NCI-H1417 (cell line): Measurements from ENCODE around the gene LKAAEAR1.
"Not testable (repeated sequence)": the region's sequence is repeated elsewhere in the genome, so short reads cannot be mapped to it uniquely, and the experiment has no call there.

Experiments used
- DNase-seq, 3 experiments: peaks; one replicate each; lab custom pipeline; 2025; lab: John Stamatoyannopoulos, UW

Gene LKAAEAR1, protein sequence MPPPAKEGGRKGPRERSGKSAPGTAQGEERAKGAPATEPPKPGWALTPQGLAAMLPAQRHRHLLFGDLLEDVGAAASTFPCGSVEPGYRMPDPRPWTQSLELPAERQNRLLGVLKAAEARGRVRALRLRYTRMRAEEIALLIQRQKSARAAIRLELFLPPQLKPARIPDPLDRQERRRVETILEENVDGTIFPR

DNA sequence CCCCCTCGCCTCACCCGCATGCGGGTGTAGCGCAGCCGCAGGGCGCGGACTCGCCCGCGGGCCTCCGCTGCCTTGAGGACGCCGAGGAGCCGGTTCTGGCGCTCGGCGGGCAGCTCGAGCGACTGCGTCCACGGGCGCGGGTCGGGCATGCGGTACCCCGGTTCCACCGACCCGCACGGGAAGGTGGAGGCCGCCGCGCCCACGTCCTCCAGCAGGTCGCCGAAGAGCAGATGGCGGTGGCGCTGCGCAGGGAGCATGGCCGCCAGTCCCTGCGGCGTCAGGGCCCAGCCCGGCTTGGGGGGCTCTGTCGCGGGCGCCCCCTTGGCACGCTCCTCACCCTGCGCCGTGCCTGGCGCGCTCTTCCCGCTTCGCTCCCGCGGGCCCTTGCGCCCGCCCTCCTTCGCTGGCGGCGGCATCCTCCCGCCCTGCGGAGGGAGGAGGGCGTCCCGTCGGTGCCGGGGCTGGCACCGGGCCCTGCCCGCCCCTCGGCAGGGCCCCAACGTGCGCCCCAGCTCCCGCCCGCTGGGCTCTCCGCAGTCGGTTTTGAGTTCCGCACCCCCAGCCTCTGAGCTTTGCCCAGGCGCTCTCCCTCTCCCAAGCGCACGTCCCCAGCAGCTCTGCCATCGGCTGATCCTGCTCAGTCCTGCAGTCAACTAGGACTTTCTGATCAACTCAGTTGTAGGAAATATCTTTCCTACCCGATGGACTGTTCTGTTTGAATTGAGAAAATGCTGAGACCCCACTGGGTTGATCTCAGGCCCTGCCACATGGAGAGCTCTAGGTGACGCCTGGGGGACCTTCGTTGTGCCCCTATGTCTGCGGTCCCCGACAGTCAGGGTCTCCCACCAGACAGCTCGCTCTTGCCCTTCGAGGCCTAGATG lies at the start of gene LKAAEAR1:
Gene LKAAEAR1, minus strand, starts transcription at position 595 of the 881 bp plus-strand sequence. Its CDS starts 179 bp downstream, at position 416.
- DNase-seq, result peak in 2 of 3 experiments; percentile 69 to 72

DNA sequence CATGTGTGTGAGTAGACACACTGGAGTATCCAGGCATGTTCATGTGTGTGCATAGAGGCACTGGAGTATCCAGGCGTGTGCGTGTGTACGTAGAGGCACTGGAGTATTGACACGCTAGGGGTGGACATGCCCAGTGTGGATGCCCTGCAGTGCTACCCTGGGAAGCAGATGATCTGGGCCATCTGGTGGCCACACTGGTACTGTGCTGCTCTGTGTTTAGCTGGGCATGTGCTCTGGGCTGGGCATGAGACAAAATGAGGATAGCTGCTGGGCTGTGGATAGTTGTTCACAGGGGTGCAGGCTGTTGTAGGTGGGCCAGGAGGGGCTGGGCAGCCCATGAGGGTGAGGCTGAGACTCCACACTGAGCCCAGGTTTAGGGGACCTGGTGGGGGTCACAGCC lies 47.2 kb upstream of the LKAAEAR1 start:
- DNase-seq, result peak in 2 of 3 experiments; percentile 61 to 74

DNA sequence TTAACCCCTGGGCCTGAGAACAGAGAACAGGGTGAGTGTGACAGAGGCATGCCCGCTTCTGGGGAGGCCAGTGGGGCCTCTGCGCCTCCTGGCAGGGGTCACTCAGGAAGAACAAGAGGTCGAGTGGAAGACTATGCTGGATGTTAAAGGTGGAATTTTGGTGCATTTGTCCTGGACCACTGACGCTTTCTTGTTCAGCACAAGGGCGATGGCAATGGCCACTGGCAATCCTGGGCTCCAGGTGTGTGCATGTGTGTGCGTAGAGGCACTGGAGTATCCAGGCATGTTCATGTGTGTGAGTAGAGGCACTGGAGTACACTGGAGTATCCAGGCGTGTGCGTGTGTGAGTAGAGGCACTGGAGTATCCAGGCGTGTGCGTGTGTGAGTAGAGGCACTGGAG lies 46.7 kb upstream of the LKAAEAR1 start:
- DNase-seq, result no peak

DNA sequence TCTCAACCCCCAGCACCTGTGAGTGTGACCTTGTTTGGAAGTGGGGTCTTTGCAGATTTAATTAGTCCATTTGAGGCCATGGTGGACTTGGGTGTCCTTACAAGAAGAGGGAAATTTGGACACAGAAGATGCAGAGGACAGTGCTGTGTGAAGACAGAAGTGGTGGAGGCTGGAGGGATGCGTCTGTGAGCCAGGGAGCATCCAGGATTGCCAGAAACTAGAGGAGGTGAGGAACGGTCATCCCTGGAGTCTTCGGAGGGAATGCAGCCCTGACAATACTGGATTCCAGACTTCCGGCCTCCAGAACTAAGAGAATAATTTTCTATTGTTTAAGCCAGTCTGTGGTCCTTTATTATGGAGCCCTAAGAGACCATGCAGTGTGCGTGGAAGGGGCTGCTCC lies 46.1 kb upstream of the LKAAEAR1 start:
- DNase-seq, result no peak

DNA sequence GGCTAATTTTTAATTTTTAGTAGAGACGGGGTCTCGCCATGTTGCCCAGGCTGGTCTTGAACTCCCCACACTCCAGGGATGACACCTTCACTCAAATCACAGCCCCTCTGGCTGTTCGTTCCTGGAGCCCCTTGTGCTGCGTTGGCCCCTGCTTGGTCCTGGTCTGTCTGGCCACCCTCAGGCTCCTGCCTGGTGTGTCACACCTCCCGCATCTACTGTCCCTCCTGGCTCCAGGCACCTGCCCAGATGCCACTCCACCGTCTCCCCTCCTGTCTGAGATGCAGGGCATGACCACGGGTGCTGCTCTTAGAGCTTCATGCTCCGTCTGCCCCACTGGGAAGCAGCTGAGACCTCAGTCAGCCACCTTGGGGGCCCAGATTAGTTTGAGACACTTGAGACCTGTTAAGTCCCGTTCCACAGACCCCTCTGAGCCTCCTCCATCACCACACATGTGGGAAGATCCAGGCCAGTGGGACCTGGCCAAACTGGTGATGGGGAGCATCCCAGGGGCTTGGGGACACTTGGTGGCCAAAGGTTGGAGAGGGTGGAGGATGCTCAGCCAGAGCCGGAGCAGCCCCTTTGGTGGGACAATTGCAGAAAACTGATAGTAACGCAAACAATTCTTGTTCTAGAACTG lies 45.1 kb upstream of the LKAAEAR1 start:
- DNase-seq, result no peak

DNA sequence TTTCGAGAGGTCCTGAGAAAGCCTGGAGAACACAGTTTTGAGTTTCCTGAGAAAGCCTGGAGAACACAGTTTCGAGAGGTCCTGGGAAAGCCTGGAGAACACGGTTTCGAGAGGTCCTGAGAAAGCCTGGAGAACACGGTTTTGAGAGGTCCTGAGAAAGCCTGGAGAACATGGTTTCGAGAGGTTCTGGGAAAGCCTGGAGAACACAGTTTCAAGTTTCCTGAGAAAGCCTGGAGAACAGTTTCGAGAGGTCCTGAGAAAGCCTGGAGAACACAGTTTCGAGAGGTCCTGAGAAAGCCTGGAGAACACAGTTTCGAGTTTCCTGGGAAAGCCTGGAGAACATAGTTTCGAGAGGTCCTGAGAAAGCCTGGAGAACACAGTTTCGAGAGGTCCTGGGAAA lies 39.3 kb upstream of the LKAAEAR1 start:
- DNase-seq, result not testable (repeated sequence)

DNA sequence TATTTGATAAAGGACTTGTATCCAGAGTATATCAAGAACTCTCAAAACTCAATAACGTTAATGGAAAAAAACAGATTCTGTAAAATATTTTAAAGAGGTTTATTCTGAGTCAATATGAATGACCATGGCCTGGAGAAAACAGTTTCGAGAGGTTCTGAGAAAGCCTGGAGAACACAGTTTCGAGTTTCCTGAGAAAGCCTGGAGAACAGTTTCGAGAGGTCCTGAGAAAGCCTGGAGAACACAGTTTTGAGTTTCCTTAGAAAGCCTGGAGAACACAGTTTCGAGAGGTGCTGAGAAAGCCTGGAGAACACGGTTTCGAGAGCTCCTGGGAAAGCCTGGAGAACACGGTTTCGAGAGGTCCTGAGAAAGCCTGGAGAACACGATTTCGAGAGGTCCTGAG lies 38.7 kb upstream of the LKAAEAR1 start:
- DNase-seq, result not testable (repeated sequence)

DNA sequence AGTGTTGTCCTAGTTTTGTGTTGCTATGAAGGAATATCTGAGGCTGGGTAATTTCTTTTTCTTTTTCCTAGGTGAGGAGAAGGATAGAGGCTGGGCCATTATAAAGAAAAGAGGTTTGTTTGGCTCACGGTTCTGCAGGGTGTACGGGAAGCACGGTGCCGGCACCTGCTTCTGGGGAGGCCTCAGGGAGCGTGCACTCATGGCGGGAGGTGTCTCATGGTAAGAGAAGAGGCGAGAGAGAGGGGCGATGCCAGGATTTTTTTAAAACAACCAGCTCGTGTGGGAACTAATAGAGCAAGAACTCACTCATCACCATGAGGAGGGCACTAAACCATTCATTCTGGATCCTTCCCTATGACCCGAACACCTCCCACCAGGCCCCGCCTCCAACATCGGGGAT lies 37.4 kb upstream of the LKAAEAR1 start:
- DNase-seq, result no peak

DNA sequence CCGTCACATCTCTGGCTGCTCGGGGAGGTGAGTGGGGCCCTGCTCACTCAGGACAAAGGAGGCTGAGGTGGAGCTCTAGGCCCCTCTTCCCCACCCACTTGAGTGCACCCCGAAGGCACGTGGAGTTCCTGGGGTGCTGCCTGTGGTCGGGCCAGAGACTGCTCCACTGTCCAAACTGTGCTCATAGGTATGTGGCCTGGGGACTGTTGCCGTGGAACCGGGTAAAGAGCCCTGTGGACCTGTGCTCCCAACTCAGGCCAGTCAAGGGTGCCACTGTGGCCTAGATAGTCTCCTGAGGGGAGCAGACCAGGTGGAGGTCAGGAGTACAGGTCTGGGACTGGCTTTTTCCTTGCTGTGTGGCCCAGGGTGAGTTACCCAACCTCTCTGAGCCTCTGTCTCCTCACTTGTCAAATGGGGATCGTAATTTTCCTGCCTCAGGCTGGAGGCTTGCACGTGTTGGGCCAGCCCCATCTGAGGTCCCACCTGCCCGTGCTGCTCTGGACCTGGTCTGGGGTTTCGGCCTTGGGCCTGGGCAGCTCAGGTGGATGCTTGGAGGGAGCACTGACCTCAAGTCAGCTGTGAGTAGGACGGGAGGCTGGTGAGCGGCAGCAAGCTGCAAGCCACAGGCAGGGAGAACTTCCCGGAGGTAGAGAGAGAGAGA lies 35.6 kb upstream of the LKAAEAR1 start:
- no peak for DNase-seq

DNA sequence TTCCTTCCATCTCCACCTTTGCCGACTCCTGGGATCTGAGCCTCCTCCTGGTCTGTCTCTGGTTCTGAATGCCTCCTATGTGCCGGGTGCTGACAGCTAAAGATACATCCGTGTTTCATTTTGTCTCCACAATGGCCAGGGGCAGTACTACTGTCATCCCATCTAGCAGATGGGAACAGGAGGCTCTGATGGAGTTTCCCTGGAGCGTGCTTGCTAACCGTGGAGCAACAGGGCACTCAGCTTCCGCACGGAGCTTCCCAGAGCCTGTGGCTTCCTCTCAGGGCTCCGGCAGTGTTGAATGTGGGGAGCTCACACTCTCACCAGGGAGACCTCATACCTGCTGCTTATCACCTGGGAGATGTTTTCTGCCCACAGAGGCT lies 35.1 kb upstream of the LKAAEAR1 start:
- no peak for DNase-seq

DNA sequence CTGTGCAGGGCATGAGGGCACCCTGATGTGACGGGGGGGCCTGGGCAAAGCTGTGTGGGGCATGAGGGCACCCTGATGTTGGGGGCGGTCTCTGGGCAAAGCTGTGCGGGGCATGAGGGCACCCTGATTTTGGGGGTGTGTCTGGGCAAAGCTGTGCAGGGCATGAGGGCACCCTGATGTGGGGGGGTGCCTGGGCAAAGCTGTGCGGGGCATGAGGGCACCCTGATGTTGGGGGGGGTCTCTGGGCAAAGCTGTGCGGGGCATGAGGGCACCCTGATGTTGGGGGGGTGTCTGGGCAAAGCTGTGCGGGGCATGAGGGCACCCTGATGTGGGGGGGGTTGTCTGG lies 33.2 kb upstream of the LKAAEAR1 start:
- DNase-seq, result not testable (repeated sequence)

DNA sequence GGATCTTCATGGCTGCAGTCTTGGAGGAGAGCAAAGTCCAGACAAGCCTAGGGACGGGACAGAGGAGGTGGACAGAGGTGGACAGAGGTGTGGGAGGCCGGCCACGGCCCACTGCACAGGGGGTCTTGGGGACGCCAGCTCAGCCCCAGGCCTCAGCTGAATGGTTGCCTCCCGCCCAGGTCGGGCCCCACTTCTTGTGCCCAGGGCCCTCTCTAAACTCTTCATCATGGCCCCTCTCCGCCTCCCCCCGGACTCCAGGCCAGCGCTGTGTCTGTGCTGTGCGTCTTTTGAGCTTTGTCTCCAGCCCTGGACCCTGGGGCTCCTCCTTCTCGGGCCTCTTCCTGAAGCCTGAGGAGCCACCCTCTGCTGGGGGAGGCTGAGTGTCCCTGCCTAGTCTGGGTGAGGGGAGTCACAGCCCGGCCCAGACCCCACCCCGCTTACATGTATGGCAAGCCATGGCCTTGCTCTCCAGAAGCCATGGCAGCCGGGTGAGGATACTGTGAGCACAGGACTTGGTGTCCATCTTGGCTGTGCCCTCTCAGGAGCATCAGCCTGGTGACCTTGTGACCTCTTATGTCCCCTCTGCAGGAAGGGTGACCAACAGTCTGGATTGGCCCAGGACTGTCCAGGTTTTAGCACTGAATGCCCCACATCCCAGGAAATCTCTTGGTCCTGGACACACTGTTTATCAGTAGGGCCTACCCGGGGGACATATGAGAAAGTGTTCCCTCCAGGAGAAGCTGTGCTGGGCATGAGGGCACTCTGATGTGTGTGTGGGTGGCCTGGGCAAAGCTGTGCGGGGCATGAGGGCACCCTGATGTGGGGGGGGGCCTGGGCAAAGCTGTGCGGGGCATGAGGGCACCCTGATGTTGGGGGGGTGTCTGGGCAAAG lies 32.6 kb upstream of the LKAAEAR1 start:
- DNase-seq, result no peak

DNA sequence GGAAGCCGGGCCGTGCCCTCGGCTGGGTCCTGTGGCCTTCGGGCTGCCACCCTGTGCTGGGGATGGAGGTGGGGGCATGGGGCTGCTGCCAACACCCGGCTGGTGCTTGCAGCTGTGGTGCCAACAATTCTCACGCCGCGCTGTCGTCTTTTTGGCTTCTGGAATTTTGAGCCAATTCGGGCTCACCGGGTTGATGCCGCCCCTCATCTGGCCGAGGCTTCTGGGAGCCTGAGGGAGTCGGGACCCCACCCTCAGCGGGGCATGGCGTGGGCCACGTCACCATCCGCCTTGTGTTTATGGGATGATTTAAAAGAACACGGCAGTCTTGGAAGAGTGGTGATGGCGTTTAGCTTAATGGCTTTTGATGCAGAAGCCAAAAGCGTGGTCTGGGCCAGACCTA lies 31.8 kb upstream of the LKAAEAR1 start:
- DNase-seq, result no peak

DNA sequence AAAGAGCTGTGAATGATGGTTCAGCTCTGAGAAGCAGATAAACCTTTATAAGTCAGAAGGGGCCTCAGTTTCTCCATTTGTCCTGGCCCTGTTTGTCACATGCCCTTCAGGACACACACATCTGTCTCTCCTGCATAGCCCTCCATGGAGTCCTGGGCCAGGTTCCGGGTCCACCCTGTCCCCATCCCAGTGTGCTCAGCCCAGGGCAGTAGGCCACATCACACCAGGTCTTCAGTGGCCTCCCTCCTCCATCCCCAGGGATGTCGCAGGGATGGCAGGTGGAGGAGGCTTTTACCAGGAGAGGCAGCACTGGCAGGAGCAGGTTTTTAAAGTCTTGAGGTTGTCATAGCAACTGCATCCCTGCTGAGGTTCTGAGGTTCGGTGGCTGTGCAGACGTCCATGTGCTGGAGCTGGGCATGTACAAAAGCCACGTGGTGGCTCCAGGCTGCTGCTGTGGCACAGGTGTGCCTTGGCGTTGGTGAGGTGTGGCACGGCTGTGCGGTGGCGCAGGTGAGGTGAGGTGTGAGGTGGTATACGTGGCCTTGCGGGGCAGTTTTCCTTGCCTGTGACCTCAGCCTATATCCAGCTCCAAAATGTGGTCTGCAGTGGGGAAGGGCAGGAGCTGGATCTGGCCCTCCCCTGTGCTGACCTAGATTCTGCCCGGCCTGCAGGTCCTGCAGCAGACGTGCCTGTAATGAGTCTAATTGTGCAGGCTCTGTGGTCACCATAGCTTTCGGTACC lies 31.1 kb upstream of the LKAAEAR1 start:
- DNase-seq, result peak; percentile 70 to 91 (median 82)

DNA sequence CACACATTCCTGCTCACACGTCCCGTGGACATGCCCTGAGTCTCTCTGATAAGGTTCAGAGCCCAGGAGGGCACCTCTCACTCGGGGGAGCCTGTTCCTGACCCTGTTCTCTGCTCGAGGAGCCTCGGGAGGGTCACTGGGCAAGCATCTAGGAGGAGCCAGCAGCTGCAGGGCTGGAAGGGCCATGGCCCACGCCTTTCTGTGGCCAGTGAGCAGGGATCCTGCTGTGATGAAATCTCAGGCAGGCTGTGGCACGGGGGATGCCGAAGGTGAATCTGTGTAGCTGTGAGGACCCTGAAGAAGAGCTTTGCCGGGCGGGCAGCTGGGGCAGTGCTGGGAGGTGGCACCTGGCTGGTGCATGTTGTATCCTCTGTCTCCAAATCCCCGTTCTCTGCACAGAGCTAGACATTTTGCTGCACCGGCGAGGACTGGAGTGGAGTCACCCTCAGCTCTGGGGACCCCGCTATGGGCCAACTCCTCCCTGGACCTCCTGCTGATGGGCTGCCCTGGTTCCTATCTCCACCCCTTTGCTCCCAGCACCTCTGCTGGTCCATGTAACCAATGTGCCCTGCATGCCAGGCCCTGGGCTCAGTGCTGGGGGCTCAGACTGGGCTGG lies 30.3 kb upstream of the LKAAEAR1 start:
- no peak for DNase-seq

DNA sequence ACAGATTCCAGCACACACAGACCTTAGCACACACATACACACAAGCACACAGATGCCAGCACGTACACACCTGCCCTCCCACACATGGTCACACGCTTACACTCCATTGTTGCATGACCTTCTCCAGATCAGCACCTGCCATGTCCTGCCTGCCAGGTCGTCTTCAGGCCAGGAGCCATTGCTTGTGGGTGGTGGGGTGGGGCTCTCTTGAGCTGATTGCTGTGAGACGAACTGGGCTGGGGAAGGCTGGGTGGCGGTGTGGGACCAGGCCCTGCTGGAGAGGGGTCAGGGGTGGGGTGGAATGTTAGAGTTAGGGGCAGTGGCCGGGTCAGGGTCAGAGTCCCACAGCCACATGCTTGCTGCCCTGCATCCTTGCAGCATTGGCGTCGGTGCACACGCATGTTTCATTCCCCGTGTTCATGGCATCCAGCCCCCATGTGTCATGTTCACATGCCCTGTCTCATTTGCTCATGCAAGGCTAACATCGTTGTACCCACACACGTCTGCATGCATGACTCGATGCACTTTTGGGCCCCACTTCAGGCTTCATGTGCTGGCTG lies 29.7 kb upstream of the LKAAEAR1 start:
- no peak for DNase-seq

DNA sequence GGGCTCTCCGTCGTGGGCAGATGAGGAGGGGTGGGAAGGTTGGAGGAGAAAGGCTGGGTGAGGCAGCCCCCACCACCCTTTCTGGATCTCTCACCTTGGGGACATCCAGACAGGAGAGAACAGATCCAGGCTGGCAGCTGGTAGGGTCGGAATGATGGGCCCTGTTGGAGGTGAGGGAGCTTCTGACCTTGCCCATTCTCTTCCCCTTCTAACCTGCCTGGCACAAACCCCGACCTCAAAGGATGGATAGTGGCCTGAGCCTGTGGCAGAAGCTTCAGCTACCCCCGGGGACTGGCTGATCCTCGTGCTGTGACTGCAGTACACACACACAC lies 29.2 kb upstream of the LKAAEAR1 start:
- no peak for DNase-seq

DNA sequence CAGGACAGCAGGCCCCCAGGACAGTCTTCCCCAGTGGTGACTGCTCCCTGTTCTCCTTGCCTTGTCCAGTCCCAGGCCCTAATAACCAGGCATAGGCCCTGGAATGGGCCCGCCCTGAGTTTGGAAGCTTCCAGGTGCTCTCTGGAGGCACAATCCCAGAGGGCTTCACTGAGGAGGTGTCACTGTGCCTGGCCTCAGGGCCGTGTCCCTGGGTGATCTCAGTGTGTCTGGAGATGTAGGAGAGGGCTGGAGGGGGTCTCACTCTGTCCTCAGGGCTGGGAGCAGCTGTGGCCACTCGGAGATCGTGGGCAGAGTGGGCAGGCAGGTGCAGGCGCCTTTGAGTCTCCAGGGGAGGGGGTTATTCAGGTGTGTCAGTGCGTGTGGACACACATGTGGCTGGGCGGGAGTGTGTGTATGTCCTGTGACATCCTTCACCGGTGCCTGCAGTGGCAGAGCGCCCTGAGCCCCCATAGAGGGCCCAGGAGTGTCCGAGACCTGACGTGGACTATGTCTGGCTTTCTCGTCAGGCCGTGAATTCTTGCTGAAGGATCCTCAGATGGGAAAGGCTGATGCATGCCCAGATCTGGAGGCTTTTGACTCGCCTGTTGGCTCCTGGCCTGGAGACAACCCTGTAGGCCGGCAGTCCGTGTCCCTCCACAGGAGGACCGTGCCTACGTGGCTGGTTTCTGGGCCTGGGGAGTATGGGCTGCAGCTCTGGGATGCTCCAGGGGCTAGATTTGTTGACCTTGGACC lies 28.7 kb upstream of the LKAAEAR1 start:
- no peak for DNase-seq

DNA sequence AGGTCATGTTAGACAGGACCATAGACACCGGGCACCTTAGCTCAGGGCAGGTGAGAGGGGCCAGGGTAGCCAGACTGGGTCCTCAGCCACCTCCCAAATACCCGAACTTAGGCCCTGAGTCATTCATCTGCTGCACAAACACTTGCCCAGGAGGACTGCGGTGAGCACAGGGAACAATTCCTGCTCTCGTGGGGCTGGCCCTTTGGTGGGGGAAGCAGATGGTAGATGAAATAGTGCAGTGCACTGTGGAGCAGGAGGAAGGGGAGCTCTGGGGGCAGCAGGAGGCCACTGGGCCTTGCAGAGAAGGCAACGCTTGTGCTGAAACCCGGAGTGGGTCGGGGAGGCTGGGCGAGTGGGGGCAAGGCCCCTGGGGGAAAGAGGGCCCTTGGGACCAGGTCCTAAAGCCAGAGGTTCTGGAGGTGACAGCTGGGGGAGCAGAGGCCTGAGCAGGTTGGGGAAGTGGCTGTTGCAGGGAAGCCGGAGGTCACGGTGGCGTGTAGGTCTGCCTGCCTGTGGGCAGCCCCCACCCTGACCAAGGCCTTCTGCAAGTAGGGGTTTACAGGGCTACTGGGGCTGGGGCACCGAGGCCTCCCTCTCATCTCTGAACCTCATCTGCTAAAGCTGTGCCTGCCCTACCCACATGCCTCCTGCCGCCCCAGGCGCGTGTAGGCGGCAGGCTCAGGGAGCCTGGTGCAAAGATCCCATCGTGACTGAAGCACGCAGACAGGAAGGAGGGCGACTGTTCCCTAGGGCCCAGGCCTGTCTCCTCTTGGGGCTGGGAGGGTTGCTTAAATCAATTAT lies 27.8 kb upstream of the LKAAEAR1 start:
- no peak for DNase-seq
